Osteocyte (in vitro differentiated cells): ENCODE measurements around the gene SYPL2. TPM values are rescaled to one million over a fixed set of nuclear protein-coding genes. Genes with fewer than 3 reads are reported as not detected.

ENCODE experiments used
- DNase-seq: peaks from one replicate; pipeline ENCODE4 v3.0.0; 2021; ENCODE audit warnings: mixed read lengths; ENCODE audit not compliant: unreplicated experiment; ENCODE audit errors: extremely low spot score
- H3K27ac Mint-ChIP-seq: one replicate; pipeline ENCODE4 v1.8.0; 2021; ENCODE audit warnings: mild to moderate bottlenecking, mixed read lengths; ENCODE audit not compliant: unreplicated experiment
- H3K27me3 Mint-ChIP-seq: one replicate; pipeline ENCODE4 v1.8.0; 2021; ENCODE audit warnings: mixed read lengths; ENCODE audit not compliant: unreplicated experiment
- H3K36me3 Mint-ChIP-seq: one replicate; pipeline ENCODE4 v1.8.0; 2021; ENCODE audit warnings: mixed read lengths; ENCODE audit not compliant: unreplicated experiment
- H3K4me1 Mint-ChIP-seq: one replicate; pipeline ENCODE4 v1.8.0; 2021; ENCODE audit warnings: mixed read lengths; ENCODE audit not compliant: unreplicated experiment
- H3K4me3 Mint-ChIP-seq: one replicate; pipeline ENCODE4 v1.8.0; 2021; ENCODE audit warnings: mild to moderate bottlenecking, moderate library complexity, mixed read lengths; ENCODE audit not compliant: unreplicated experiment
- H3K9me3 Mint-ChIP-seq: one replicate; pipeline ENCODE4 v1.8.0; 2021; ENCODE audit warnings: mixed read lengths; ENCODE audit not compliant: unreplicated experiment
- total RNA-seq: library from RNA; stranded (reverse); gene quantifications from 2 replicates; pipeline ENCODE4 v1.2.1, GENCODE V29; 2021
- TF ChIP-seq, protein P1 (sequence below): fragments of 200-600 bp; sonication (generic); IDR thresholded peaks from 2 replicates; pipeline ENCODE4 v1.5.0; 2021; ENCODE audit warnings: antibody characterized with exemption, mild to moderate bottlenecking, moderate library complexity

SYPL2 gene
- total RNA-seq, 1 donor from 2014 or later, result 0.59 TPM

- Mint-ChIP-seq H3K27ac (no peak overlapping the region), H3K4me3 (no peak overlapping the region), H3K4me1 (peaks cover 16% of the 10 kb centered on the region), H3K36me3 (no peaks in the 10 kb centered on the region), H3K27me3 (peaks cover 55% of the 10 kb centered on the region), H3K9me3 (no peaks in the 10 kb centered on the region)
- TF ChIP-seq, protein P1, sequence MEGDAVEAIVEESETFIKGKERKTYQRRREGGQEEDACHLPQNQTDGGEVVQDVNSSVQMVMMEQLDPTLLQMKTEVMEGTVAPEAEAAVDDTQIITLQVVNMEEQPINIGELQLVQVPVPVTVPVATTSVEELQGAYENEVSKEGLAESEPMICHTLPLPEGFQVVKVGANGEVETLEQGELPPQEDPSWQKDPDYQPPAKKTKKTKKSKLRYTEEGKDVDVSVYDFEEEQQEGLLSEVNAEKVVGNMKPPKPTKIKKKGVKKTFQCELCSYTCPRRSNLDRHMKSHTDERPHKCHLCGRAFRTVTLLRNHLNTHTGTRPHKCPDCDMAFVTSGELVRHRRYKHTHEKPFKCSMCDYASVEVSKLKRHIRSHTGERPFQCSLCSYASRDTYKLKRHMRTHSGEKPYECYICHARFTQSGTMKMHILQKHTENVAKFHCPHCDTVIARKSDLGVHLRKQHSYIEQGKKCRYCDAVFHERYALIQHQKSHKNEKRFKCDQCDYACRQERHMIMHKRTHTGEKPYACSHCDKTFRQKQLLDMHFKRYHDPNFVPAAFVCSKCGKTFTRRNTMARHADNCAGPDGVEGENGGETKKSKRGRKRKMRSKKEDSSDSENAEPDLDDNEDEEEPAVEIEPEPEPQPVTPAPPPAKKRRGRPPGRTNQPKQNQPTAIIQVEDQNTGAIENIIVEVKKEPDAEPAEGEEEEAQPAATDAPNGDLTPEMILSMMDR, result no peak
- DNase-seq, result no peak
Observed at GRCh38 chr1:109479901-109480300, 13.6 kb downstream of the SYPL2 start.

DNA sequence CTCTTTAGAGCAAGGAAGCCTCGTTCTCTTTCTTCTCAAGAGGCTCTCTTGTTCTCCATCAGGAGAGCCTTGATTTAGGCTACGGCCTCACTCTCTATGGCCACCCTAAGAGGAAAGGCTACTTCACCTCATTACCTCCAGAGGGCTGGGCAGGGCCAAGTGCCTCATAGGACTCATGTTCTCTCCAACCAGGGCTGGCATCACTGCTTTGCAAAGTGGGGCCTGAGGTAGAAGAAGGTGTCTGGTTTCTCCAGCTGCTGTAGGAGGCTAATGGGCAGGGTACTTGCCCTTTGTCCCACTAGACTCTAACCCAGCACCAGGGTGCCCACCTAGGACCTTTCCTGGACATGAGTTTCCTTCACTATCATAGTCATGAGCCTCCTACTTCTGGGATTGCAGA is 15.3 kb downstream of the SYPL2 start:
- TF ChIP-seq, protein P1, result no peak
- Mint-ChIP-seq H3K4me1 (peaks cover 23% of the 10 kb centered on the region), H3K27me3 (peaks cover 42% of the 10 kb centered on the region), H3K36me3 (peaks cover 3% of the 10 kb centered on the region), H3K4me3 (no peak overlapping the region), H3K9me3 (no peaks in the 10 kb centered on the region), H3K27ac (no peak overlapping the region)
- no peak for DNase-seq

DNA sequence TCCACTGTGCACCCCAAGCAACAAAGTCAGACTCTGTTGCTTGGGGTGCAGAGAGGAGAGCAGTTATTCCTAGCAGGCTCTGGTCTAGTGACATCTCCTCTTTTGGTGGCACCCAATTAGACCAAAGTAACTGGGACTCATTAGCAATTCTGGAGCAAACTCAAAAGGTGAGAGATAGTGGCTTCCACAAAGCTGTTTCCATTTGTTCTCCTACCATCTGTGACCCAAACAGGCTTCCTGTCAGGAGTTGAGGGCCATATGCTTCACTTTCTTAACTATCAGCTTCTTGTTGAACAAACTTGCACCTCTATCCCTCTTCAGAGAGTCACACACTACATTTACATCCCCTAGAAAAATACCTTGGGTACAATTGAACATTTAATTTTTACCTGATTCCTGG is 15.9 kb downstream of the SYPL2 start:
- Mint-ChIP-seq H3K36me3 (peaks cover 3% of the 10 kb centered on the region), H3K27ac (no peak overlapping the region), H3K27me3 (peaks cover 42% of the 10 kb centered on the region), H3K9me3 (no peaks in the 10 kb centered on the region), H3K4me1 (peaks cover 23% of the 10 kb centered on the region), H3K4me3 (no peak overlapping the region)
- DNase-seq, result no peak
- TF ChIP-seq, protein P1, result no peak

- TF ChIP-seq, protein P1, result no peak
- peak overlapping the region; percentile 88 for H3K4me3 Mint-ChIP-seq
- H3K27ac Mint-ChIP-seq, result no peak overlapping the region
- peaks cover 39% of the 10 kb centered on the region for H3K27me3 Mint-ChIP-seq
- peaks cover 23% of the 10 kb centered on the region for H3K4me1 Mint-ChIP-seq
- no peaks in the 10 kb centered on the region for H3K9me3 Mint-ChIP-seq
- H3K36me3 Mint-ChIP-seq, result peaks cover 3% of the 10 kb centered on the region
- DNase-seq, result no peak
Observed at GRCh38 chr1:109482791-109483671, 16.7 kb downstream of the SYPL2 start.

- Mint-ChIP-seq H3K4me3 (peak within 1 kb of the TSS; percentile 94), H3K36me3 (peaks cover 6% of the 10 kb centered on the region), H3K27ac (peak within 1 kb of the TSS; percentile 84), H3K4me1 (peaks cover 23% of the 10 kb centered on the region), H3K9me3 (no peaks in the 10 kb centered on the region), H3K27me3 (peaks cover 31% of the 10 kb centered on the region)
- TF ChIP-seq, protein P1, result no peak
- peak; percentile 98 for DNase-seq
Observed at GRCh38 chr1:109483672-109484518, 17.5 kb downstream of the SYPL2 start, which contains the start of gene ATXN7L2. ATXN7L2 (plus strand) TSS chr1:109483905; CDS start chr1:109483954, 49 bp downstream.
